ENCODE measurements around the gene JHY.

The JHY gene

GRCh38 chr11:122864386-122865115 is 18.0 kb upstream of the JHY start:
- intact Hi-C loops (cut with DNase I): no loop called here
- DNase-seq: no peak

- intact Hi-C loops (cut with DNase I): loop anchor here (10.0 kb wide), 1 partner anchor 155 kb away; no protein-coding TSS in a partner anchor
- DNase-seq: no peak
These were observed 12.9 kb upstream of the JHY start for GRCh38 chr11:122869622-122870021.

- DNase-seq: no peak
- intact Hi-C loops (cut with DNase I): loop anchor here (10.0 kb wide), 1 partner anchor 153 kb away; no protein-coding TSS in a partner anchor
These were observed 11.3 kb upstream of the JHY start for GRCh38 chr11:122871302-122871701.

- no peak for DNase-seq
- intact Hi-C loops (cut with DNase I): loop anchor here (10.0 kb wide), 1 partner anchor 153 kb away; no protein-coding TSS in a partner anchor
These were observed 10.5 kb upstream of the JHY start for GRCh38 chr11:122872046-122872445.

GRCh38 chr11:122874991-122875390 is 7.6 kb upstream of the JHY start:
- no peak for DNase-seq
- intact Hi-C loops (cut with DNase I): loop anchor here (10.0 kb wide), 1 partner anchor 150 kb away; no protein-coding TSS in a partner anchor

- no peak for DNase-seq
- intact Hi-C loops (cut with DNase I): loop anchor here (10.0 kb wide), 1 partner anchor 147 kb away; no protein-coding TSS in a partner anchor
These were observed 4.8 kb upstream of the JHY start for GRCh38 chr11:122877732-122878131.

GRCh38 chr11:122879785-122880184 is 2.8 kb upstream of the JHY start:
- intact Hi-C loops (cut with DNase I): loop anchor here (10.0 kb wide), 1 partner anchor 145 kb away; no protein-coding TSS in a partner anchor
- no peak for DNase-seq

GRCh38 chr11:122882857-122883645 is 492 bp downstream of the JHY start:
- intact Hi-C loops (cut with DNase I): no loop called here

GRCh38 chr11:122883646-122883979 is 1.1 kb downstream of the JHY start:
- intact Hi-C loops (cut with DNase I): no loop called here
- peak in 1 of 42 donors; percentile 4 for DNase-seq

More at GRCh38 chr11:122882857-122883645, 492 bp downstream of the JHY start:
- DNase-seq: peak in 37 of 42 donors; percentile 6 to 61 (median 37)

GRCh38 chr11:122888162-122888561 is 5.6 kb downstream of the JHY start:
- intact Hi-C loops (cut with DNase I): no loop called here
- no peak for DNase-seq

GRCh38 chr11:122893131-122893530 is 10.6 kb downstream of the JHY start:
- DNase-seq: no peak
- intact Hi-C loops (cut with DNase I): no loop called here

- intact Hi-C loops (cut with DNase I): no loop called here
- DNase-seq: no peak
These were observed 13.0 kb downstream of the JHY start for GRCh38 chr11:122895563-122895962.

- no peak for DNase-seq
- intact Hi-C loops (cut with DNase I): no loop called here
These were observed 15.1 kb downstream of the JHY start for GRCh38 chr11:122897606-122898210.

GRCh38 chr11:122898799-122899198 is 16.2 kb downstream of the JHY start:
- no peak for DNase-seq
- intact Hi-C loops (cut with DNase I): no loop called here

GRCh38 chr11:122900587-122901202 is 18.1 kb downstream of the JHY start:
- intact Hi-C loops (cut with DNase I): no loop called here
- DNase-seq: no peak

- intact Hi-C loops (cut with DNase I): no loop called here
- no peak for DNase-seq
These were observed 20.4 kb downstream of the JHY start for GRCh38 chr11:122902951-122903350.

- peak in 4 of 42 donors; percentile 6 to 31 (median 12) for DNase-seq
- intact Hi-C loops (cut with DNase I): no loop called here
These were observed 28.2 kb downstream of the JHY start for GRCh38 chr11:122910775-122911174.

GRCh38 chr11:122917311-122917710 is 34.8 kb downstream of the JHY start:
- intact Hi-C loops (cut with DNase I): no loop called here
- no peak for DNase-seq

- intact Hi-C loops (cut with DNase I): no loop called here
- DNase-seq: no peak
These were observed 36.2 kb downstream of the JHY start for GRCh38 chr11:122918734-122919133.
